Stimulated activated CD4-positive, alpha-beta T cell treated with anti-CD3 and anti-CD28 coated beads, Interleukin-12 subunit alpha, Interleukin-12 subunit beta, amount 100 ng/mL, for 48 hours (primary cell): ENCODE data around the gene STOX2.
"Not testable (repeated sequence)": the region's sequence is repeated elsewhere in the genome, so short reads cannot be mapped to it uniquely, and the experiment has no call there.

Experiments
- DNase-seq, 3 donors: peaks; one replicate each; pipeline ENCODE4 v3.0.0-alpha.2; 2020; ENCODE audit warnings: low read depth in 2 of 3, low spot score in 1 of 3

STOX2 gene

DNA sequence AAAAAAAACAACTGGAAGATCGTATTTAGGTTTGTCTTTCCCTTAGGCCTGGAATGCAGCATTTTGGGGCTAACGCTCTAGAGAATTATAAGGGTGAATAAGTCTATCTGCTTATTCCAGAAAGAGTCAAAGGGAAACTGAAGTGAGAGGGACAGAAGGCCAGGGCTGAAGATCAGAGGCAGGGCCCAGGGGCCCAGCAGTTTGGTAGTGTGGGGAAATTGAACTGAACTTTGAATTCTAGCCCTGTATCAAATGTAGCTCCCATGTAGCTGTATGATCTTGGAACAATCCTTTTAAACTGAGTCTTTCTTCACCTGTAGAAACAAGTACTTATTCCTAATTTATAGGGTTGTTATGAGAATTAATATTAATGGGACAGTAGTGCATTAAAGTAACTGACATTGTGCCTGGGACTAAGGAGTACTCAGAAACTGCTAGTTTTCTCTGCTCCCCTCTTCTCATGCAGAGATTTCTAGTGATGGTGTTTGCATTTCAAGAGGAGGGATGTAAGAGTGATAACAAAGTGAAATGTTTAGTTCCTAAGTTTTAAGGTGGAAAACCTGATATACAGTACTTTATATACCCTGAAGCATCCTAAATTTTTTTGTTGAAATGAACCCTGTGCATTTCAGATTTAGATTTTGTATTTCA, 30.4 kb downstream of the STOX2 start:
- no peak for DNase-seq

- no peak for DNase-seq
Measured at GRCh38 chr4:183936047-183936446, 30.9 kb downstream of the STOX2 start.

GRCh38 chr4:183936574-183937345, 31.7 kb downstream of the STOX2 start:
- no peak for DNase-seq

DNA sequence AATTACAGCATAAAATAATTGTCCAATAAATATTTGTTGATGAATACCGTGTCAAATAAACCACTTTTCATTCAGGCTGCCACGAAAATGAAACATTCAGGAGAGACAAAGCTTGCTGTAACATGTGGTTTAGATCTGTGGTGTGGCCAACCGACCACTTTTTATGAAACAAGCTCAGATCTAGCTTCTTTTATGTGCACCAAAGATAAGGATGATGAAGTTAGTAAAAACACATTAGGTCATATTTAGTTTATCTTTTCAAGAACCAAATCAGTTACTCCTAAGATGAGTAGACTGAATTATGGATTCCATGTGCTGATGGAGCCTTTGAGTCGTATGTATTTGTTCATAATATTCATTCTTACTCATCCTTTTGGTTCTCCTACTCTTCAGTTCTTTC, 35.8 kb downstream of the STOX2 start:
- DNase-seq, result no peak

DNA sequence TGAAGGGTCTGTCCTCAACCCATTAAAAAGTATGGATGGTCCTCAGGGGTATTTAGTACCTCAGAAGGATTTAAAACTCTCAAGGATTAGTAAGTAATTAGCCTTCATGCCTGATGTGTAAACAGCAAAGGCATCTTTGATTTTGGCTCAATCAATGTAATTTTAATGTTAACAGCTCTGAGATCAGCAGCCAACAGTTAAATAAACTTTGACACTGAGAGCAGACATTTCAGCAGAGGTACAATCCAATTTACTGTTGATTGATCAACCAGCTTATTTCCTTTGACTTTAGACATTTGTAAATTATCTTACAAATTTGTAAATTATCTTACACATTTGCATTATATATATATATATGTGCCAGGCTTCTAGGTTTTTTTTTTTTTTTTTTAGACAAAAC, 36.9 kb downstream of the STOX2 start:
- no peak for DNase-seq

- DNase-seq, result no peak
Measured at GRCh38 chr4:183945741-183946140, 40.6 kb downstream of the STOX2 start.

DNA sequence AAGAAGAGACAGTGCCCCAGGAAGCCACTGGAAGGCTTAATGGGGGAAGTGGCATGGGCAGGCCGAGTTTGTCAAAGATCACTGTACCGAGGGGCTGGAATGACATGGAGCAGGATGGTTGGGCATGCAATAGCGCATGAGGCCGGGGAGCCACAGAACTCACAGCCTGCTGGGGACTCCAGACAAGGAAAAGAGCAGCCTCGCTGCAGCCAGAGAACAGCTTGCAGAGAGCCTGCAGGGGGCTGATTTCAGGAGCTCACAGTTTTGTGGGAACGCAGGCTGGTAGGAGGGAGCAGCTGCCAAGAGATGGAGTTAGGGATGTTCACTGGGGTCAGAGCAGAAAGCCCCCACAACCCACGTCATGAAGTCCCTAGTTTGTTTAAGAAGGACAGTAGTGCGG, 45.4 kb downstream of the STOX2 start:
- no peak for DNase-seq

DNA sequence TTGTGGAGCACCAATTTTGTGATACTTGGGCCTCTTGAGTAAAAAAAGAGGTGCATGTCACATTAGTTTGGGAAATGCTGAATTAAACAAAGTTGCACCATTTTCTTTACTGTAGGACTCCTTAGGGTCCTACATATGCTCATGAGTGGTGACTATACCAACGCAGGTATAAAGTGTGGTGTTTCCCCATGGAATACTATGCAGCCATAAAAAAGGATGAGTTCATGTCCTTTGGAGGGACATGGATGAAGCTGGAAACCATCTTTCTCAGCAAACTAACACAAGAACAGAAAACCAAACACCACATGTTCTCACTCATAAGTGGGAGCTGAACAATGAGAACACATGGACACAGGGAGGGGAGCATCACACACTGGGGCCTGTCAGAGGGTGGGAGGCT, 47.5 kb downstream of the STOX2 start:
- not testable (repeated sequence) for DNase-seq

DNA sequence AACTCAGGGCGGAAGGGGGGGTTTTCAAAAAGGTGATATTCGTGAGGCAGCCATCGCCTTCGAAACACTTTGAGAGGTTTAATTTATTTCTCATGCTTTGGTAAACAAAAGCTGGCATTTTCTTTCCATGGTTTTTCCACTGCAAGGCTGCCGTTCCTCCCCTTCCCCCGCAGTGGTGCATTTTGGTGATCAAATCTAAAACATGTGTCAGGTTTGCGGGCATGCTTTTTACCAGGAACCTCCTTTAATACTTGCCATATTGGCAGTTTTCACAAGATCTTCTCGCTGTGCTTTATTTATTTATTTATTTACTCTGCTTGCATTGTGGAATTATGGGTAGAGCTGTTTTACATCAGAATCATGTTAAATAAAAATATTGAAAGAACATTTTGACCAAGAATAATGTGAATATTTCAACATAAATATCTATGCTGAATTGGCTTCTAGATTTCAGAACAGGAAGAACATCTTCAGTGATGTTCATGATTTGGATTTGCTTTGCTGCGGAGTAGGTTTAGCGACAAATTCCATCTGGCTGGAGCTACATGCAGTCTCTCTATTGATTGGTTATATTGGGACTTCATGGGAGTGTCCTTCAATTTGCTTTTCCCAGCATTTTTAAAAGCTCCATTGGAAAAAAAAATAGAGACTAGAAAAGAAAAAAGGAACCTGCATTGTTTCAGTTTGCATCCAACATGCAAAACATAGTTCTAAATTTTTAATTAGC, 54.4 kb downstream of the STOX2 start:
- no peak for DNase-seq

DNA sequence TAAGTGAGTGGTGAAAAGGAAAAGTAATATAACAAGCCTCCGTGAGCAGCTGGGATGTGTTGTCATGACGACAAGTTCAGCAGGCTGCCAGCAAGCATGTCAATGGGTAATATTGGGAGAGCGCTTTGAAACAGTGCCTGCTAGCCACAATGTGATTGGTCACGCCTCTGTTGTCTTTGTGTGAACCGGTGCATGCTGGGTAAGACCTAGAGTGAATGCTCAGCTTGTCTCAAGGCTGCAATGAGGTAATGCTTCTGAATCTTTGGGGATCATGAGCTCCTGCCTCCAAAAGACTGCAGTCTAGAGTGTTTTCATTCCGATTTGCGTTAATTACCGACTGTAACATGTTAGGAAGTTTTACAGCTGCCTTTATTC, 54.9 kb downstream of the STOX2 start:
- no peak for DNase-seq

- no peak for DNase-seq
Measured at GRCh38 chr4:183960962-183961541, 55.9 kb downstream of the STOX2 start.

DNA sequence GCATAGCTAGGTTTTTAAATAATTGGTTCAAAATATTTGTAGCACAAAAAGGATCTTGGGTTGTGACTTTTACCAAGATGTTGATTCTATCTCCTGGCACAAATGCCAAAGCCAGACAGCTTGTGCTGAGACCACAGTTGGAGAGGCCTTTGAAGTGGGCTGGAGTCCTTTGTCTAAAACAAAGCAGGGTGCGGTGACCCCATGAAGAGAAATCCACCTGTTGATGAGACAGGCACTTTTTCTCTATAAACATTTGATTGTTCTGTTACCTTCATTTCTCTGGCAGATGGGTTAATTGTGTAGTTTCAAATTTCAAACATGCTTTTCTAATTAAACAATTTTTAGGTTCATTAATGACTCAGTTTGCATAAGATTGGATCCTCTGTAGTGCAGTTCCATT, 56.7 kb downstream of the STOX2 start:
- no peak for DNase-seq

DNA sequence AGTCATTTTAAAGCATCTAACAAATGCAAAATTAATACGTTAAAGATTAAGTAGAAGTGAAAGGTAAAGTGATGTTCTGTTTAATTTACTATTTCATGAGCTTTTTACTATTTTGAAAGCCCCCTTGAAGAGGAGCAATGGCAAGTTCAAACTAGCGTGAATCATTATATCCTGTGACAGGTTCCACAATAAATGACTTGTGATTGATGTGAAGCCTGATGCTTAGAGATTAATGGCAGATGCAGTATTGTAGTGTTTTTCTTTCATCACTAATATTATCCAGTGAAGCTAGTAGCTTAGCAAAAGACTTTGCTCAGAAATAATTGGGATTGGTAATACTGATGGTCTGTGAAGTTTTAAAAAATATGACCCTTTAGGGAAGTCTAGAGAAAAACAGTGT, 57.3 kb downstream of the STOX2 start:
- no peak for DNase-seq

DNA sequence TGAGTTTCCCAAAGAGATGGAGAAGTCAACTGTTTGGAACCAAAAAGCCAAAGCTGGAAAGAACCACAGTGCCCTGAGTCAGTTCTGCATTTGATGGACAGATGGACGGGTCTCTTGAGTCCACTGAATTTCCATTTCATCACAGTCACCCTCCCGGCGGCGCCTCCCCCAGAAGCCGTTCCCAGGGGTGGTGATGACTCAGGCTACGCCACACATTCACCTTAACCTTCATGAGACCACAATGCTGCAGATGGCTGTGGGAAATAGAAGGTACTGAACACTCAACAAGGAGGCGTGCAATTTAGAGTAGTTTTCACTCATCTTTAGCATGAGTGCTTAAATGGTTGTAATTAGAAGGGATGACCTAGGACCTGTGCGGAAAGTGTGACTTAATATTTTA, 61.3 kb downstream of the STOX2 start:
- no peak for DNase-seq

DNA sequence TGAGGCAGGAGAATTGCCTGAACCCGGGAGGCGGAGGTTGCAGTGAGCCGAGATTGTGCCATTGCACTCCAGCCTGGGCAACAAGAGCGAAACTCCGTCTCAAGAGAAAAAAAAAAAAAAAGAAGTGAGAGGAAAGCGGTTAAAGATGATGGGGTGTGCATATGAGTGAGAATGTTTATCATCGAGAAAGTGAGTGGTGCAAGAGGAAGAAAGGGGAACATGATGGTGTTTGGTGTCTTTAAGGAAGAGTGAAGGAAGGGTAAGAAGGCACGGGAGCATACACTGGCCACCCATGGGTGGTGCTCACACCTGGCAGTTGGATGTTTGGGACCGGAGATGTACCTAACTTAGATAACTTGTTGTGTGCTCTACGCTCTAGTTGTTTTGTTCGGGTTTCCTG, 62.2 kb downstream of the STOX2 start:
- DNase-seq, result no peak

DNA sequence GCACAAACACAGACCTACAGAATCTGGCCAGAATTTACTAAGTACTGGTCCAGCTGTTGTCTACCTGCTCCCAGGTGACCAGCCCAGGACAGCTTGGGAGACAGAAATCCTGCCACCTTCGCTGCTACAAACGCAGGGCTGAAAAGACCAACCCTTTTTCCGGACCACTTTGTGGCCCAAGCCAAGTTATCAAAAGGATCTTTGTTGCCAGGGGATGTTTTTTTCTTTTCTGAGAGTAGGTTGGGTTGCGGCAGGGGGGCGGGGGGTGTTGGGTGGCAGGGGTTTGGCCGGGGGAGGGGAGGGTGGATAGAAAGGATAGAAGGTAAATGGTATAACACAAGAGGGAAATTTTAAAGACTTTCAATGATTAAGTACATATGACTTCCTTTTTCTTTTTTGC, 63.4 kb downstream of the STOX2 start:
- DNase-seq, result no peak

- no peak for DNase-seq
Measured at GRCh38 chr4:183968931-183969330, 63.8 kb downstream of the STOX2 start.

DNA sequence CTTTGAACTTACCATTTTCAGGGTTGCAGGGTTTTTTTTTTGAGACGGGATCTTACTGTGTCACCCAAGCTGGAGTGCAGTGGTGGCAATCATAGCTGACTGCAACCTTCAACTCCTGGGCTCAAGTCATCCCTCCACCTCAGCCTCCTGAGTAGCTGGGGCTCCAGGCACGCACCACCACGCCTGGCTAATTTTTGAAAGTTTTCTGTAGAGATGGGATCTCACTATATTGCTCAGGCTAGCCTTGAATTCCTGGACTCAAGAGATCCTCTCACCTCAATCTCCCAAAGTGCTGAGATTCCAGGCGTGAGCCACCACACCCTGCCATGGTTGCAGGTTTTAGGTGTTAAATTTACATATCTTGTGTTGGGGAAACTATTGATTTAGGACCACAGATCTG, 64.5 kb downstream of the STOX2 start:
- no peak for DNase-seq

DNA sequence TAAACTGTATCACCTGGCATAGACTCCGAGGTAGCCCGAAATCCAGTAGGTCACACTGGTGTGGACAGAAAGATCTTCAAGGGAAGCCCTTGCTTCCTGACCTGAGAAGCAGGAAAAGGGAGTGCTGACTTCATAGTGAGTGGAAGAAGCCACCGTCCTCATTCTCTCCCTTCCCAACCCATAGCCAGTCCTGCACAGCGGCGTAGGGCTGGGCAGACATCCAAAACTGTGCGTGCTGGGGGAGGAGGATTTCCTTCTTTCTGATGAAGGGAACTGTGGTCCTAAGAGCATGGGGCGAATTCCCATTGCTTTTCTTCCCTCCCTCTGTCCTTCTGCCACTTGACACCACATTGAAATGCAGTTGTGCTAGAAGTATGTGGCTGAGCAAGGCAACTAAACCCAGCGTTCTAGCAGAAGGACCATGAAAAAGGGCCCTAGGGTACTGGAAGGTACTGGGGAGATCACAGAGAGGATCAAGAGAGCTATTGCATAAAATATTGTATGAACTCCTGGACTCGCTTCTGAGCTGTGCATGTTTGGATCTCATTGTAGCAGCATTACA, 66.9 kb downstream of the STOX2 start:
- DNase-seq, result no peak

DNA sequence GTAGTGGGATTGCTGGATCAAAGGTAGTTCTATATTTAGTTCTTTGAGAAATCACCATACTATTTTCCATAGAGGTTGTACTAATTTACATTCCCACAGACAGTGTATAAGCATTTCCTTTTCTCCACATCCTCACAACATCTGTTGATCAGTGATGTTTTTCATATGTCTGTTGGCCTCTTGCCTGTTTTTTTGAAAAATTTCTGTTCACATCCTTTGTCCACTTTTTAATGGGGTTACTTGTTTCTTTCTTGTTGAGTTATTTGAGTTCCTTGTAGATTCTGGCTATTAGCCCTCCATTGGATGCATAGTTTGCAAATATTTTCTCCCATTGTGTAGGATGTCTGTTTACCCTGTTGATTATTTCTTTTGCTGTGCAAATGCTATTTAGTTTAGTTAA, 72.6 kb downstream of the STOX2 start:
- no peak for DNase-seq

GRCh38 chr4:183984566-183984965, 79.5 kb downstream of the STOX2 start:
- no peak for DNase-seq

GRCh38 chr4:183985786-183986185, 80.7 kb downstream of the STOX2 start:
- no peak for DNase-seq
